ENCODE data around the gene MFN2. TPM values are rescaled to one million over a fixed set of nuclear protein-coding genes. Genes with fewer than 3 reads are reported as not detected.
"Not testable (repeated sequence)": the region's sequence is repeated elsewhere in the genome, so short reads cannot be mapped to it uniquely, and the experiment has no call there.

The MFN2 gene
- total and polyA plus RNA-seq, 2 of the 8 experiments (the other 6 are each of a cell fraction or from before 2014, with no cell fraction given) = 34.0 to 62.5 TPM

DNA sequence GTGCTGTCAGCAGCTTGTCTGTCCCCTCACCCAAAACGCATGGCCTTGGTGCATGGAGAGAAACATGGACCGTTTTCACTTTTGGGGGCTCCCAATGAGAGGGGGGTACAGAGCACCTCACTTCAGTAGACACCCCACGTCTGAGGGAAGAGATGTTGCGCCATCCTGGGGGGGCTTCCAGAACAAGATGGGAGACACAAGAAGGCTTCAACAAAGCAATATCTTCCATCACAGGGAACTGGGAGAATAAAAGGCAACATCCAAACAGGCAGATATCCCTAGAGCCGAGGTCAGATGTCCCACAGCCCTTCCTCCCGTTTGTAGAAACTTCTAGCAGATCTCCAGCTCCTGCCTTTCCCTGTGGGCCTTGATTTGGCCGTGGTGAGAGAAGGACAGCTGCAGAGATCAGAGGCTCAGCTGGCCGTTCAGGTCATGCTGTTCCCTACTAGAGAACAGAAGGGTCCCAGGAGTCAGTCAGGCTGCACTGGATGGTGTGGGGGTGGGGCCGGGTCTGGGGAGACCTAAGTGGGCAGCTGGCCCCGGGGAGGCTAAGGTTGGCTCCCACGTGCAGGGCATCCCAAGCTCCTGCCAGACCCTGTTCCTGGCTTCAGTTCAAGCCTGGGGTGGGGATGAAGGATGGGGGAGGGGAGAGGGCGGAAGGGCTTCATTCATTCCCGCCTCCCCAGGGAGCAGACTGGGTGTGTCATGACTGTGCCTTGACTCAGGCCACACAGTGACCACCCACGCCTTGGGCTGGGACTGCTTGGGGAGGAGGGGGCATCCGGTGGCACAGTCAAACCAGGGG, 41.3 kb upstream of the MFN2 start (continued):
- TF ChIP-seq, protein P1, sequence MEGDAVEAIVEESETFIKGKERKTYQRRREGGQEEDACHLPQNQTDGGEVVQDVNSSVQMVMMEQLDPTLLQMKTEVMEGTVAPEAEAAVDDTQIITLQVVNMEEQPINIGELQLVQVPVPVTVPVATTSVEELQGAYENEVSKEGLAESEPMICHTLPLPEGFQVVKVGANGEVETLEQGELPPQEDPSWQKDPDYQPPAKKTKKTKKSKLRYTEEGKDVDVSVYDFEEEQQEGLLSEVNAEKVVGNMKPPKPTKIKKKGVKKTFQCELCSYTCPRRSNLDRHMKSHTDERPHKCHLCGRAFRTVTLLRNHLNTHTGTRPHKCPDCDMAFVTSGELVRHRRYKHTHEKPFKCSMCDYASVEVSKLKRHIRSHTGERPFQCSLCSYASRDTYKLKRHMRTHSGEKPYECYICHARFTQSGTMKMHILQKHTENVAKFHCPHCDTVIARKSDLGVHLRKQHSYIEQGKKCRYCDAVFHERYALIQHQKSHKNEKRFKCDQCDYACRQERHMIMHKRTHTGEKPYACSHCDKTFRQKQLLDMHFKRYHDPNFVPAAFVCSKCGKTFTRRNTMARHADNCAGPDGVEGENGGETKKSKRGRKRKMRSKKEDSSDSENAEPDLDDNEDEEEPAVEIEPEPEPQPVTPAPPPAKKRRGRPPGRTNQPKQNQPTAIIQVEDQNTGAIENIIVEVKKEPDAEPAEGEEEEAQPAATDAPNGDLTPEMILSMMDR (IDR thresholded peaks at IDR 0.05; ENCODE audit: control extremely low read depth in 1 of 3, insufficient read depth in 1 of 3, low read depth in 1 of 3, low read length in 3 of 3) = no peak
- TF ChIP-seq, protein P2, sequence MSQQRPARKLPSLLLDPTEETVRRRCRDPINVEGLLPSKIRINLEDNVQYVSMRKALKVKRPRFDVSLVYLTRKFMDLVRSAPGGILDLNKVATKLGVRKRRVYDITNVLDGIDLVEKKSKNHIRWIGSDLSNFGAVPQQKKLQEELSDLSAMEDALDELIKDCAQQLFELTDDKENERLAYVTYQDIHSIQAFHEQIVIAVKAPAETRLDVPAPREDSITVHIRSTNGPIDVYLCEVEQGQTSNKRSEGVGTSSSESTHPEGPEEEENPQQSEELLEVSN (IDR thresholded peaks at IDR 0.05) = no peak
- TF ChIP-seq GTF2F1 (IDR thresholded peaks at IDR 0.05; ENCODE audit: borderline replicate concordance, low read depth, low read length) (no peak), RNF2 (IDR thresholded peaks at IDR 0.05; ENCODE audit: borderline replicate concordance, low read depth, low read length, missing control alignments, poor library complexity, severe bottlenecking) (no peak), ZNF274 (IDR thresholded peaks at IDR 0.05; ENCODE audit: borderline replicate concordance, extremely low read depth, low read length) (no peak)

DNA sequence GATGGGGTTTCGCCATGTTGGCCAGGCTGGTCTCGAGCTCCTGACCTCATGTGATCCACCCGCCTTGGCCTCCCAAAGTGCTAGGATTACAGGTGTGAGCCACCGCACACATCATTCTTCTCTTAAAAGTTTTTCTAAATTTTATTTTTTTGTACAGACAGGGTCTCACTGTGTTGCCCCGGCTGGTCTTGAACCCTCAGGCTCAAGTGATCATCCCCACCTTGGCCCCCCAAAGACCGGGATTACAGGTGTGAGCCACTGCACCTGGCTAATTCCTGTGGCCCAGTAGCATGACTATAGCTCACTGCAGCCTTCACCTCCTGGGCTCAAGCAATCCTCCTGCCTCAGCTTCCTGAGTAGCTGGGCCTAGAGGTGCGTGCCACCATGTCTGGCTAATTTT, 40.5 kb upstream of the MFN2 start:
- H2BK120ac ChIP-seq (replicated peaks; ENCODE audit: low read depth, low read length); H3K18ac ChIP-seq (ENCODE audit: extremely low read depth, low read length); H3K79me2 ChIP-seq (ENCODE audit: control insufficient read depth in 1 of 2, insufficient read depth in 2 of 2, low read length in 2 of 2); H2BK5ac ChIP-seq (ENCODE audit: low read depth, low read length); H4K5ac ChIP-seq (ENCODE audit: insufficient read length, low read depth, low read length); H3K27ac ChIP-seq (ENCODE audit: low read depth, low read length); H2BK20ac ChIP-seq (ENCODE audit: low read length); H3K23ac ChIP-seq (ENCODE audit: insufficient read length); H3K27me3 ChIP-seq (replicated peaks in 1 of 4; ENCODE audit: control insufficient read depth in 3 of 4, extremely low read depth in 1 of 4, insufficient read depth in 3 of 4, low read length in 3 of 4); H4K20me1 ChIP-seq (replicated peaks in 1 of 2; ENCODE audit: control insufficient read depth in 1 of 2, insufficient read depth in 2 of 2, low read length in 2 of 2); H3K4ac ChIP-seq (replicated peaks; ENCODE audit: insufficient read length, low read depth, low read length); H3K14ac ChIP-seq (ENCODE audit: insufficient read length); H2BK12ac ChIP-seq (ENCODE audit: low read depth, low read length); H2AFZ ChIP-seq (ENCODE audit: low read length); H3K9ac ChIP-seq (replicated peaks in 1 of 4; ENCODE audit: extremely low read depth in 1 of 4, low read depth in 3 of 4, low read length in 3 of 4); H2BK15ac ChIP-seq (ENCODE audit: low read length); H2AK5ac ChIP-seq (ENCODE audit: low read depth, low read length); FAIRE-seq; H3K4me3 ChIP-seq (ENCODE audit: extremely low read depth in 1 of 4, insufficient read depth in 2 of 4, low read depth in 3 of 4, low read length in 4 of 4); H4K8ac ChIP-seq (ENCODE audit: extremely low read depth, insufficient read depth, low read length); H3K23me2 ChIP-seq (ENCODE audit: low read depth, low read length); H3K4me2 ChIP-seq (ENCODE audit: insufficient read depth in 1 of 2, low read depth in 2 of 2, low read length in 2 of 2); DNase-seq (ENCODE audit: low read depth in 1 of 2, low spot score in 2 of 2); H3K79me1 ChIP-seq (ENCODE audit: low read depth, low read length); H3K9me3 ChIP-seq (ENCODE audit: insufficient read depth in 2 of 2, low read depth in 1 of 2, low read length in 1 of 2); H4K91ac ChIP-seq (replicated peaks; ENCODE audit: insufficient read length, low read length); H3K36me3 ChIP-seq (ENCODE audit: control insufficient read depth in 2 of 4, insufficient read depth in 4 of 4, low read length in 3 of 4); H3K56ac ChIP-seq (replicated peaks; ENCODE audit: insufficient read length, low read depth, low read length): not testable (repeated sequence)
- H3K4me1 ChIP-seq (replicated peaks in 1 of 4; ENCODE audit: control insufficient read depth in 3 of 4, insufficient read depth in 4 of 4, low read length in 3 of 4) = peaks cover 2 to 16% (median 13%) of the 10 kb centered on the region in 4 experiments
- WGBS, 2 experiments (ENCODE audit: extremely low coverage in 1 of 2, insufficient coverage in 1 of 2, insufficient read length in 1 of 2, insufficient replicate concordance in 2 of 2, low coverage in 1 of 2, low lambda C conversion rate in 2 of 2, missing lambda C conversion rate in 1 of 2) = 95% methylated on average over 7 of the region's 7 CpGs; no CpG with 5 or more reads in 1 of the 2 experiments
- CTCF ChIA-PET (ENCODE audit: partially characterized antibody) = interaction anchor here (0.9 to 2.5 kb wide), 6 partner anchors 15 to 294 kb away, joined by 3 to 13 read pairs (median 4); no protein-coding TSS in a partner anchor
- POLR2A ChIA-PET (ENCODE audit: partially characterized antibody) = interaction anchor here (1.0 to 15.4 kb wide), 5 partner anchors 13 to 52 kb away, joined by 3 to 263 read pairs (median 3); no protein-coding TSS in a partner anchor

All from H1 (cell line).